Esophagus squamous epithelium (tissue), 5 donors: ENCODE measurements around the gene ATP11B. TPM values are rescaled to one million over a fixed set of nuclear protein-coding genes. Genes with fewer than 3 reads are reported as not detected.

Experiments
- DNase-seq: peaks from one replicate; lab custom pipeline; 2025; lab: John Stamatoyannopoulos, UW
- H3K27ac ChIP-seq, 4 donors: fragments of 200-600 bp; sonication (generic); one replicate each; pipeline ENCODE4 v1.5.1; 2016 to 2019; ENCODE audit warnings: mild to moderate bottlenecking in 1 of 4
- H3K27me3 ChIP-seq, 4 donors: fragments of 200-600 bp; sonication (generic); 1 replicate in 3 of 4; 2 replicates in 1 of 4; pipeline versions ENCODE4 v1.5.1 to v1.6.0; 2017 to 2021; ENCODE audit warnings: antibody characterized with exemption in 1 of 4
- H3K36me3 ChIP-seq, 3 donors: fragments of 200-600 bp; sonication (generic); one replicate each; pipeline ENCODE4 v1.5.1; 2016 to 2019
- H3K4me1 ChIP-seq, 3 donors: fragments of 200-600 bp; sonication (generic); one replicate each; pipeline ENCODE4 v1.5.1; 2017 to 2019
- H3K4me3 ChIP-seq, 4 donors: fragments of 200-600 bp; sonication (generic); 1 replicate in 3 of 4; 2 replicates in 1 of 4; pipeline ENCODE4 v1.5.1; 2016 to 2019; ENCODE audit warnings: mild to moderate bottlenecking in 2 of 4, moderate library complexity in 1 of 4
- H3K9me3 ChIP-seq, 3 donors: fragments of 200-600 bp; sonication (generic); one replicate each; pipeline ENCODE4 v1.5.1; 2016 to 2019
- CTCF ChIP-seq, 6 experiments: fragments of 450-650 bp in 4 of 6; fragments of 200-600 bp in 2 of 6; sonication (generic) in 2 of 6; IDR thresholded peaks; one replicate each; pipeline ENCODE4 v1.5.1; 2016 to 2019; ENCODE audit warnings: antibody characterized with exemption in 6 of 6, mild to moderate bottlenecking in 4 of 6, moderate library complexity in 4 of 6
- POLR2A ChIP-seq, 4 donors: fragments of 450-650 bp; IDR thresholded peaks; one replicate each; pipeline ENCODE4 v1.6.1; 2017; ENCODE audit warnings: antibody characterized with exemption in 4 of 4, mild to moderate bottlenecking in 4 of 4, moderate library complexity in 3 of 4
- WGBS, 2 donors: methylation state at CpG; one replicate each; pipeline ENCODE4 v1.1.5; 2018; 5-methylcytosine and 5-hydroxymethylcytosine counted together
- intact Hi-C: fragments of 100-400 bp; cut with DNase I; formaldehyde crosslinking; loops from one replicate; pipeline ENCODE4 v1.15.0; 2022
- total RNA-seq, 4 donors: library from RNA; depleted of rRNA; stranded (reverse); fragments of >200 nt; gene quantifications; one replicate each; pipeline ENCODE4 v1.1.0, GENCODE V29; 2016
- donor health status: DM: yes; HTN: yes; CAD: no.

The ATP11B gene
- total RNA-seq, 4 donors from 2014 or later, result 73.3 to 202 (median 132) TPM

GRCh38 chr3:182891364-182891763 is 98.1 kb downstream of the ATP11B start:
- intact Hi-C loops, result no loop called here
- Histone ChIP-seq H3K27ac (no peak overlapping the region), H3K4me1 (no peaks in the 10 kb centered on the region), H3K9me3 (no peaks in the 10 kb centered on the region), H3K4me3 (no peak overlapping the region), H3K36me3 (peaks cover 0 to 98% (median 0%) of the 10 kb centered on the region in 3 donors), H3K27me3 (no peaks in the 10 kb centered on the region)
- TF ChIP-seq POLR2A (IDR thresholded peaks at IDR 0.05) (no peak), CTCF (IDR thresholded peaks at IDR 0.05) (no peak)
- DNase-seq, result no peak
- WGBS, 2 donors, result 96 to 97% methylated on average over 1 of the region's 1 CpG

GRCh38 chr3:182892226-182892625 is 98.9 kb downstream of the ATP11B start:
- H3K36me3 ChIP-seq, result peaks cover 0 to 98% (median 0%) of the 10 kb centered on the region in 3 donors

GRCh38 chr3:182895513-182896112 is 102.3 kb downstream of the ATP11B start:
- Histone ChIP-seq H3K4me1 (no peaks in the 10 kb centered on the region), H3K4me3 (no peak overlapping the region), H3K27ac (no peak overlapping the region), H3K9me3 (no peaks in the 10 kb centered on the region), H3K36me3 (peaks cover 0 to 98% (median 8%) of the 10 kb centered on the region in 3 donors), H3K27me3 (no peaks in the 10 kb centered on the region)
- intact Hi-C loops, result no loop called here
- no peak for TF ChIP-seq CTCF (IDR thresholded peaks at IDR 0.05)
- TF ChIP-seq POLR2A (IDR thresholded peaks at IDR 0.05), result no peak
- whole genome bisulfite sequencing, 2 donors, result 82 to 89% methylated on average over 8 of the region's 8 CpGs
- no peak for DNase-seq

More at GRCh38 chr3:182892226-182892625, 98.9 kb downstream of the ATP11B start:
- Histone ChIP-seq H3K4me3 (no peak overlapping the region), H3K9me3 (no peaks in the 10 kb centered on the region), H3K27me3 (no peaks in the 10 kb centered on the region), H3K4me1 (no peaks in the 10 kb centered on the region), H3K27ac (no peak overlapping the region)
- 91 to 97% methylated on average over 4 of the region's 4 CpGs for WGBS, 2 donors
- DNase-seq, result no peak
- intact Hi-C loops, result no loop called here
- TF ChIP-seq POLR2A (IDR thresholded peaks at IDR 0.05) (no peak), CTCF (IDR thresholded peaks at IDR 0.05) (no peak)

GRCh38 chr3:182896553-182896952 is 103.2 kb downstream of the ATP11B start:
- peaks cover 0 to 98% (median 8%) of the 10 kb centered on the region in 3 donors for H3K36me3 ChIP-seq
- WGBS, 2 donors, result 92 to 95% methylated on average over 2 of the region's 2 CpGs

More at GRCh38 chr3:182896553-182896952, 103.2 kb downstream of the ATP11B start:
- TF ChIP-seq CTCF (IDR thresholded peaks at IDR 0.05) (no peak), POLR2A (IDR thresholded peaks at IDR 0.05) (no peak)
- intact Hi-C loops, result no loop called here
- no peaks in the 10 kb centered on the region for H3K27me3 ChIP-seq
- DNase-seq, result no peak
- H3K4me1 ChIP-seq, result no peaks in the 10 kb centered on the region
- H3K4me3 ChIP-seq, result no peak overlapping the region
- H3K27ac ChIP-seq, result no peak overlapping the region
- no peaks in the 10 kb centered on the region for H3K9me3 ChIP-seq
